Measurements from ENCODE around the gene IGFBP7.
"Not testable (repeated sequence)": the region's sequence is repeated elsewhere in the genome, so short reads cannot be mapped to it uniquely, and the experiment has no call there.

IGFBP7 gene

GRCh38 chr4:57064811-57065711, 45.1 kb downstream of the IGFBP7 start:
- Histone ChIP-seq H3K36me3 (ENCODE audit: control insufficient read depth, insufficient read depth, low read length) (no peaks in the 10 kb centered on the region), H3K4me1 (ENCODE audit: control insufficient read depth, insufficient read depth, low read length) (no peaks in the 10 kb centered on the region), H3K9me3 (ENCODE audit: control insufficient read depth, insufficient read depth, low read length) (no peaks in the 10 kb centered on the region), H3K9ac (ENCODE audit: low read depth, low read length) (no peak overlapping the region), H3K27me3 (ENCODE audit: control insufficient read depth, insufficient read depth, low read length) (no peaks in the 10 kb centered on the region), H3K4me3 (ENCODE audit: low read depth, low read length) (no peak overlapping the region)

GRCh38 chr4:57064120-57064519, 46.1 kb downstream of the IGFBP7 start:
- Histone ChIP-seq H3K4me3 (ENCODE audit: low read depth, low read length) (no peak overlapping the region), H3K9ac (ENCODE audit: low read depth, low read length) (no peak overlapping the region), H3K4me1 (ENCODE audit: control insufficient read depth, insufficient read depth, low read length) (no peaks in the 10 kb centered on the region), H3K36me3 (ENCODE audit: control insufficient read depth, insufficient read depth, low read length) (no peaks in the 10 kb centered on the region), H3K27me3 (ENCODE audit: control insufficient read depth, insufficient read depth, low read length) (no peaks in the 10 kb centered on the region), H3K9me3 (ENCODE audit: control insufficient read depth, insufficient read depth, low read length) (no peaks in the 10 kb centered on the region)

DNA sequence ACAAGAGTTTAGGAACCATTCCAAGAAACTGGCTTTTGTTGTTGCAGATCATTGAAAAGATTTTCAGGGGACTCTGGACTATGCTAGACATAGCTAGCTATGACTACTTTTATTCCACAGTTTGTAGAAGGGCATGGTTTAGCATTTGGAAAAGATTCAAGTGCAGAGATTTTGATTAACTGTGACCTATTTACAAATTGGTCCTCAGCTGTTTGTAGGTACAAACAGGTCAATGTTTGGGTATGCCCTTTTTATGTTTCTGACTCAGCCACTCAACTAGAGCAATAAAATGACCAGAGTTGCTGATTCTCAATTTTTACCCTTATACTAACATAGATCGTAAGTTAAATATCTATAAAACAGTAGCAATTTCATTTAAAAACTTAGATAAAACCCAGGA, 46.7 kb downstream of the IGFBP7 start:
- Histone ChIP-seq H3K4me3 (ENCODE audit: low read depth, low read length) (no peak overlapping the region), H3K4me1 (ENCODE audit: control insufficient read depth, insufficient read depth, low read length) (no peaks in the 10 kb centered on the region), H3K9me3 (ENCODE audit: control insufficient read depth, insufficient read depth, low read length) (no peaks in the 10 kb centered on the region), H3K9ac (ENCODE audit: low read depth, low read length) (no peak overlapping the region), H3K27me3 (ENCODE audit: control insufficient read depth, insufficient read depth, low read length) (no peaks in the 10 kb centered on the region), H3K36me3 (ENCODE audit: control insufficient read depth, insufficient read depth, low read length) (no peaks in the 10 kb centered on the region)

DNA sequence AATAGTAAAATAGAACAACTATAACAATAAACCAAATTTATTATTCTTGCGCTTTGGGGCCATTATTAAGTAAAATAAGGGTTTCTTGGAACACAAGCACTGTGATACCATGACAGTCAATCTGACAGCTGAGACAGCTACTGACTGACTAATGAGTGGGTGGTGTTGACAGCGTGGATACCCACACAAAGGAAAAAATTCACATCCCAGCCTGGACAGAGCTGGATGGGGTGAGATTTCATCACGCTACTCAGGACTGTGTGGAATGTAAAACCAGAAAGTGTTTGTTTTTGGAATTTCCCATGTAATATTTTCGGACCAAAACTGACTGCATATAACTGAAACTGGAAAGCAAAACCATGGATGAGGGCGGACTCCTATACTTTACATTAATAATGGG, 48.8 kb downstream of the IGFBP7 start:
- no peaks in the 10 kb centered on the region for H3K9me3 ChIP-seq (ENCODE audit: control insufficient read depth, insufficient read depth, low read length)
- H3K4me1 ChIP-seq (ENCODE audit: control insufficient read depth, insufficient read depth, low read length), result no peaks in the 10 kb centered on the region
- no peaks in the 10 kb centered on the region for H3K36me3 ChIP-seq (ENCODE audit: control insufficient read depth, insufficient read depth, low read length)
- H3K9ac ChIP-seq (ENCODE audit: low read depth, low read length), result no peak overlapping the region
- peaks cover 2% of the 10 kb centered on the region for H3K27me3 ChIP-seq (ENCODE audit: control insufficient read depth, insufficient read depth, low read length)
- no peak overlapping the region for H3K4me3 ChIP-seq (ENCODE audit: low read depth, low read length)

- H3K4me1 ChIP-seq (ENCODE audit: control insufficient read depth, insufficient read depth, low read length); H3K9ac ChIP-seq (ENCODE audit: low read depth, low read length); H3K36me3 ChIP-seq (ENCODE audit: control insufficient read depth, insufficient read depth, low read length); H3K4me3 ChIP-seq (ENCODE audit: low read depth, low read length); H3K9me3 ChIP-seq (ENCODE audit: control insufficient read depth, insufficient read depth, low read length); H3K27me3 ChIP-seq (ENCODE audit: control insufficient read depth, insufficient read depth, low read length): not testable (repeated sequence)
Measured at GRCh38 chr4:57060717-57061067, 49.5 kb downstream of the IGFBP7 start.

GRCh38 chr4:57059890-57060716, 50.1 kb downstream of the IGFBP7 start:
- Histone ChIP-seq H3K4me1 (ENCODE audit: control insufficient read depth, insufficient read depth, low read length) (no peaks in the 10 kb centered on the region), H3K9ac (ENCODE audit: low read depth, low read length) (no peak overlapping the region), H3K36me3 (ENCODE audit: control insufficient read depth, insufficient read depth, low read length) (no peaks in the 10 kb centered on the region), H3K9me3 (ENCODE audit: control insufficient read depth, insufficient read depth, low read length) (no peaks in the 10 kb centered on the region), H3K27me3 (ENCODE audit: control insufficient read depth, insufficient read depth, low read length) (peaks cover 2% of the 10 kb centered on the region), H3K4me3 (ENCODE audit: low read depth, low read length) (no peak overlapping the region)

- Histone ChIP-seq H3K9me3 (ENCODE audit: control insufficient read depth, insufficient read depth, low read length) (no peaks in the 10 kb centered on the region), H3K9ac (ENCODE audit: low read depth, low read length) (no peak overlapping the region), H3K36me3 (ENCODE audit: control insufficient read depth, insufficient read depth, low read length) (no peaks in the 10 kb centered on the region)
Measured at GRCh38 chr4:57055886-57056285, 54.3 kb downstream of the IGFBP7 start.

DNA sequence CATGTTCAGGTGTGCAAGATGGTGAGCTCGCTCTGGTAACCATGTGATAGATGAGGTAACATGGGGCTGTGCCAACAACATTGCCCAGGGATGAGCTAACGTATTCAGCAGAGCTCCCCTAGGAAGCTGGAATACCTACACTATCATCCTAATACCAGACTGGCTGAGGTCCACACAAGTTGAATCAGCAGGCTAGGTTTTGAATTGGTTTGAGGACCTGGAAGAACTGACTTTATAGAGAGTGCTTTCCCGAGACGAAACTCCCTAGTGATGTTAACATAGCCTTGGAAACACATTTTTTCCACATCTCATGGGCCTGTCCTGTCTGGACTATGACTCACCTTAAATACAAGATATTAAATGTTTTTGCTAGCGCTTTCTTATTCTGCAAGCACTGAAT, 56.7 kb downstream of the IGFBP7 start:
- no peaks in the 10 kb centered on the region for H3K36me3 ChIP-seq (ENCODE audit: control insufficient read depth, insufficient read depth, low read length)
- H3K9ac ChIP-seq (ENCODE audit: low read depth, low read length), result no peak overlapping the region
- peaks cover 2% of the 10 kb centered on the region for H3K27me3 ChIP-seq (ENCODE audit: control insufficient read depth, insufficient read depth, low read length)
- H3K9me3 ChIP-seq (ENCODE audit: control insufficient read depth, insufficient read depth, low read length), result no peaks in the 10 kb centered on the region
- H3K4me3 ChIP-seq (ENCODE audit: low read depth, low read length), result no peak overlapping the region
- H3K4me1 ChIP-seq (ENCODE audit: control insufficient read depth, insufficient read depth, low read length), result no peaks in the 10 kb centered on the region

More at GRCh38 chr4:57055886-57056285, 54.3 kb downstream of the IGFBP7 start:
- Histone ChIP-seq H3K4me1 (ENCODE audit: control insufficient read depth, insufficient read depth, low read length) (no peaks in the 10 kb centered on the region), H3K27me3 (ENCODE audit: control insufficient read depth, insufficient read depth, low read length) (peaks cover 2% of the 10 kb centered on the region), H3K4me3 (ENCODE audit: low read depth, low read length) (no peak overlapping the region)

- Histone ChIP-seq H3K4me3 (ENCODE audit: low read depth, low read length) (no peak overlapping the region), H3K36me3 (ENCODE audit: control insufficient read depth, insufficient read depth, low read length) (no peaks in the 10 kb centered on the region), H3K9me3 (ENCODE audit: control insufficient read depth, insufficient read depth, low read length) (no peaks in the 10 kb centered on the region), H3K27me3 (ENCODE audit: control insufficient read depth, insufficient read depth, low read length) (peaks cover 1% of the 10 kb centered on the region), H3K9ac (ENCODE audit: low read depth, low read length) (no peak overlapping the region), H3K4me1 (ENCODE audit: control insufficient read depth, insufficient read depth, low read length) (no peaks in the 10 kb centered on the region)
Measured at GRCh38 chr4:57051524-57051923, 58.7 kb downstream of the IGFBP7 start.

GRCh38 chr4:57051095-57051494, 59.1 kb downstream of the IGFBP7 start:
- H3K36me3 ChIP-seq (ENCODE audit: control insufficient read depth, insufficient read depth, low read length), result no peaks in the 10 kb centered on the region
- H3K4me3 ChIP-seq (ENCODE audit: low read depth, low read length), result no peak overlapping the region
- H3K9me3 ChIP-seq (ENCODE audit: control insufficient read depth, insufficient read depth, low read length), result no peaks in the 10 kb centered on the region

GRCh38 chr4:57048590-57049304, 61.4 kb downstream of the IGFBP7 start:
- Histone ChIP-seq H3K4me1 (ENCODE audit: control insufficient read depth, insufficient read depth, low read length) (no peaks in the 10 kb centered on the region), H3K9ac (ENCODE audit: low read depth, low read length) (no peak overlapping the region), H3K4me3 (ENCODE audit: low read depth, low read length) (no peak overlapping the region), H3K36me3 (ENCODE audit: control insufficient read depth, insufficient read depth, low read length) (no peaks in the 10 kb centered on the region), H3K9me3 (ENCODE audit: control insufficient read depth, insufficient read depth, low read length) (no peaks in the 10 kb centered on the region), H3K27me3 (ENCODE audit: control insufficient read depth, insufficient read depth, low read length) (no peaks in the 10 kb centered on the region)

More at GRCh38 chr4:57051095-57051494, 59.1 kb downstream of the IGFBP7 start:
- H3K4me1 ChIP-seq (ENCODE audit: control insufficient read depth, insufficient read depth, low read length), result no peaks in the 10 kb centered on the region
- H3K27me3 ChIP-seq (ENCODE audit: control insufficient read depth, insufficient read depth, low read length), result no peaks in the 10 kb centered on the region
- H3K9ac ChIP-seq (ENCODE audit: low read depth, low read length), result no peak overlapping the region

Data from iPS-15b (cell line).